HEK293T (cell line): ENCODE data around the gene ADGRF1.
A peak's percentile ranks its signal among the peaks of the same experiment; 100 is the strongest.

Experiments used
- CTCF ChIA-PET: fragments of 350-600 bp; formaldehyde crosslinking; extraction: SDS; loops from one replicate; lab custom pipeline; 2021; ENCODE audit warnings: antibody characterized with exemption, inconsistent platforms; lab: Yijun Ruan, JAX
- POLR2A ChIA-PET: fragments of 350-600 bp; formaldehyde crosslinking; extraction: SDS; loops from one replicate; lab custom pipeline; 2020; ENCODE audit warnings: antibody characterized with exemption, inconsistent platforms; lab: Yijun Ruan, JAX
- DNase-seq: peaks from one replicate; pipeline ENCODE4 v3.0.0; 2012; ENCODE audit warnings: mixed read lengths; ENCODE audit errors: extremely low spot score
- ARNT ChIP-seq: fragments of 450-650 bp; IDR thresholded peaks from 2 replicates; pipeline ENCODE4 v1.6.1; 2017; ENCODE audit warnings: mild to moderate bottlenecking
- BHLHE40 ChIP-seq: fragments of 450-650 bp; IDR thresholded peaks from 2 replicates; pipeline ENCODE4 v1.6.1; 2016; ENCODE audit warnings: mild to moderate bottlenecking, moderate library complexity, borderline replicate concordance
- CTBP1 ChIP-seq: fragments of 450-650 bp; IDR thresholded peaks from 2 replicates; pipeline ENCODE4 v1.6.1; 2016; ENCODE audit warnings: borderline replicate concordance
- ELF4 ChIP-seq: fragments of 450-650 bp; IDR thresholded peaks from 2 replicates; pipeline ENCODE4 v1.6.1; 2017; ENCODE audit warnings: antibody characterized with exemption
- FOXA1 ChIP-seq: fragments of 450-650 bp; IDR thresholded peaks from 2 replicates; pipeline ENCODE4 v1.6.1; 2016; ENCODE audit warnings: mild to moderate bottlenecking
- FOXK2 ChIP-seq: fragments of 450-650 bp; IDR thresholded peaks from 2 replicates; pipeline ENCODE4 v1.6.1; 2016; ENCODE audit warnings: mild to moderate bottlenecking
- FOXM1 ChIP-seq: fragments of 450-650 bp; IDR thresholded peaks from 2 replicates; pipeline ENCODE4 v1.6.1; 2017; ENCODE audit warnings: mild to moderate bottlenecking, borderline replicate concordance
- HDGF ChIP-seq: fragments of 450-650 bp; IDR thresholded peaks from 2 replicates; pipeline ENCODE4 v1.6.1; 2017; ENCODE audit warnings: antibody characterized with exemption, borderline replicate concordance
- L3MBTL2 ChIP-seq: fragments of 450-650 bp; conservative IDR thresholded peaks from 2 replicates; pipeline ENCODE4 v1.6.1; 2016; ENCODE audit warnings: mild to moderate bottlenecking
- LEF1 ChIP-seq: fragments of 450-650 bp; IDR thresholded peaks from 2 replicates; pipeline ENCODE4 v1.6.1; 2017; ENCODE audit warnings: mild to moderate bottlenecking, borderline replicate concordance
- NFRKB ChIP-seq: fragments of 450-650 bp; IDR thresholded peaks from 2 replicates; pipeline ENCODE4 v1.6.1; 2016; ENCODE audit warnings: mild to moderate bottlenecking, moderate library complexity
- SP1 ChIP-seq: fragments of 450-650 bp; IDR thresholded peaks from 2 replicates; pipeline ENCODE4 v1.6.1; 2017
- SUZ12 ChIP-seq: fragments of 450-650 bp; IDR thresholded peaks from 2 replicates; pipeline ENCODE4 v1.6.1; 2016; ENCODE audit warnings: mild to moderate bottlenecking
- TARDBP ChIP-seq: fragments of 450-650 bp; IDR thresholded peaks from 2 replicates; pipeline ENCODE4 v1.6.1; 2016
- ZNF384 ChIP-seq: fragments of 450-650 bp; IDR thresholded peaks from 2 replicates; pipeline ENCODE4 v1.6.1; 2016
- TF ChIP-seq, protein P1 (sequence below): fragments of 450-650 bp; IDR thresholded peaks from 2 replicates; pipeline ENCODE4 v1.6.1; 2016

The ADGRF1 gene

DNA sequence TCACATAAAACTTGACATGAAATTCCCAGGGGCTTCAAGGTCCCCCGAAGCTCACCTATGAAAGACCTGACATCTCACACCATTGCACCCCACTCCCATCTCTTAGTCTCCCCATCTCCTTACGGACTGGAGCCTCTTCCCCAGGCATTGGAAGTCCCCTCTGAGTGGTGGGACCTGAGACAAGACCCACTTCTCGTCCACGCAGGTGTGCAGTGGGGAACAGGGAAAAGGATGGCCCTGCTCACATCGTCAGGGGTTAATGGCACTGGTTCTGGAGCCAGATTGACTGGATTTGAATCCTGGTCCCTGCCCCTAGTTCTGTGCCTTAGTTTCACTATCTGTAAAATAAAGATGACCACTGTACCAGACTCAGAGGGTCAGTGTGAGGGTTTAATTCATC, 15.5 kb downstream of the ADGRF1 start:
- TF ChIP-seq TARDBP (no peak), NFRKB (no peak), ELF4 (no peak), FOXK2 (no peak), FOXA1 (no peak), ARNT (no peak), L3MBTL2 (no peak), FOXM1 (no peak), LEF1 (no peak), HDGF (no peak), BHLHE40 (no peak), SUZ12 (no peak), SP1 (no peak), CTBP1 (no peak), ZNF384 (no peak)
- TF ChIP-seq, protein P1, sequence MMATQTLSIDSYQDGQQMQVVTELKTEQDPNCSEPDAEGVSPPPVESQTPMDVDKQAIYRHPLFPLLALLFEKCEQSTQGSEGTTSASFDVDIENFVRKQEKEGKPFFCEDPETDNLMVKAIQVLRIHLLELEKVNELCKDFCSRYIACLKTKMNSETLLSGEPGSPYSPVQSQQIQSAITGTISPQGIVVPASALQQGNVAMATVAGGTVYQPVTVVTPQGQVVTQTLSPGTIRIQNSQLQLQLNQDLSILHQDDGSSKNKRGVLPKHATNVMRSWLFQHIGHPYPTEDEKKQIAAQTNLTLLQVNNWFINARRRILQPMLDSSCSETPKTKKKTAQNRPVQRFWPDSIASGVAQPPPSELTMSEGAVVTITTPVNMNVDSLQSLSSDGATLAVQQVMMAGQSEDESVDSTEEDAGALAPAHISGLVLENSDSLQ = no peak
- POLR2A ChIA-PET = no interaction called here
- CTCF ChIA-PET = interaction anchor here (1.2 kb wide), 1 partner anchor 8 kb away, joined by 4 read pairs; no protein-coding TSS in a partner anchor
- no peak for DNase-seq

DNA sequence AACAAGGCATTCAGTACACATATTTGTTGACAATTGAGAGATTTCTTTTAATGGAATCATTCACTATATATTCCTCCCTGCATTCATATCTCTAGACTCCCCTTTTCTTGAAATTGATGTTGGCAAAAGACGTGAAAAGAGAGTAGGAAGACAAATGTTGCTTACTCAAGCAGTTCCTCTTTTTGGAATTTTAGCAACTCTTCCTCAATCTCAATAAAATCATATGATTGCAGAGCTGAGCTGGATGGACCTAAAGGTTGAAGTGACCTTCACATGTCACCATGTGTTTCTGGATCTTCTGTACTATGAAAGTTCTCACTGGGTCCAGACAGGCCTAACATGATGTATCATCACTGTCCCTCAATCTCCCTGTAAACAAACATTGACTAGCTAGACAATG, 18.6 kb downstream of the ADGRF1 start:
- ChIA-PET CTCF (interaction anchor here (0.6 kb wide), 1 partner anchor 601 kb away, joined by 4 read pairs; no protein-coding TSS in a partner anchor), POLR2A (interaction anchor here (2.4 kb wide), 1 partner anchor 10 kb away, joined by 7 read pairs; no protein-coding TSS in a partner anchor)
- no peak for DNase-seq
- no peak for TF ChIP-seq FOXK2
- TF ChIP-seq TARDBP = no peak
- no peak for TF ChIP-seq CTBP1
- no peak for TF ChIP-seq FOXM1
- TF ChIP-seq BHLHE40 = no peak
- TF ChIP-seq SP1 = no peak
- TF ChIP-seq LEF1 = no peak
- TF ChIP-seq ARNT = no peak
- no peak for TF ChIP-seq ELF4
- TF ChIP-seq, protein P1 = no peak
- no peak for TF ChIP-seq FOXA1
- no peak for TF ChIP-seq NFRKB
- no peak for TF ChIP-seq HDGF
- TF ChIP-seq ZNF384 = no peak
- no peak for TF ChIP-seq L3MBTL2
- TF ChIP-seq SUZ12 = no peak

DNA sequence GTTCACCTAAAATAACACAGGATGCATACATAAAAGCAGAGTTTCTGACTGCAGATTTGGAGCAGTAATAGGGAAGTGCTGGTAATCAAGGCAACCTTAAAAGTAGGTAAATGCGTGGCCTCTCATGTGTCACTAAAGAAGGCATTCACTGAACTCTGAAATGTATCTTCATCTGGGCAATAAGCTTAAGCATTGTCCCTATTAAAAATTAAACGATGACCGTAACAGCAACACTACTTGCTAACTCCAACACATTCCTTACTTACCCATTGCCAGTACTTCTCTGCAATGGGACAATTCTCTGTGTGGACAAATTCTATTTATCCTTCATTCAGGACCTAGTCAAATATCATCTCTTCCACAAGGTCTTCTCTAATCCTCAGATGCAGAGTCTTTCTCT, 19.9 kb downstream of the ADGRF1 start:
- ChIA-PET CTCF (no interaction called here), POLR2A (no interaction called here)
- DNase-seq = no peak
- TF ChIP-seq ZNF384 (no peak), SP1 (no peak), L3MBTL2 (no peak), FOXM1 (no peak), TARDBP (no peak), FOXK2 (no peak), LEF1 (no peak), BHLHE40 (no peak)
- TF ChIP-seq, protein P1 = no peak

DNA sequence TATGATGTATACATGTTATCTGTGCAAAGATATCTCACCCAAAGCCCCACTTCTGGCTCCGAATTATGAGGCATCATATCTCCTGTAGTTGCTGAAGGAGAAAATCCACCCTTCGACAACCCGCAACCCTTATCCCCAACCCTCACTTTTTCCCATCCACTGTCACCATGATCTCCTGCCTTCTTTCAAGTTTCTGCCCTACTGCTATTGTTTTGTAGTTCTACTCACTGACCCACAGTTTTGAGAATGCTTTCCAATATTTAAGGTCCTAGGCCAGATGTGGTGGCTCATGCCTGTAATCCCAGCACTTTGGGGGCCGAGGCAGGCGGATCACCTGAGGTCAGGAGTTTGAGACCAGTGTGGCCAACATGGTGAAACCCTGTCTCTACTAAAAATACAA, 22.2 kb downstream of the ADGRF1 start:
- ChIA-PET POLR2A (no interaction called here), CTCF (no interaction called here)
- TF ChIP-seq FOXK2 (no peak), LEF1 (no peak), TARDBP (no peak)
- no peak for DNase-seq

DNA sequence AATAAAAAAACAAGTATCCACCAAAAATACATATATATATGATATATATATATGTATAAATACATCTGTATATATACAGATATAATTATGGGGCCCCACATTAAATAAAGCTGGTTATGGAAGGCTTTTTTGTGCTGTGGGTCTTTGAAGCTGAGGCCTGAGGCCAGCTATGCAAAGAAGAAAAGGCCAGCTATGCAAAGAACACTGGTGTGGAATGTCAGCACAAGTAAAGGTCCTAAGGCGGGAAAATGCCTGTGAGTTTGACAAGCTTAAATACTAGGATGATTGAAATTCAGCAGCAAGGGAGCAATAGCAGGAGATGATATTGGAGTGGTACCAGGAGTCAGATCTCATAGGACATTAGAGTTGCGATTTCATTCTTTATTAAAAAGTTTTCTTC, 25.2 kb downstream of the ADGRF1 start:
- TF ChIP-seq BHLHE40 (no peak), SUZ12 (no peak), CTBP1 (no peak), ELF4 (no peak), ARNT (no peak), ZNF384 (no peak), HDGF (no peak), FOXK2 (no peak), TARDBP (no peak), L3MBTL2 (no peak)
- TF ChIP-seq, protein P1 = no peak
- ChIA-PET CTCF (interaction anchor here (0.6 to 0.9 kb wide), 3 partner anchors 17 to 54 kb away, joined by 3 to 4 read pairs (median 3); no protein-coding TSS in a partner anchor), POLR2A (interaction anchor here (1.5 kb wide), 1 partner anchor 22 kb away, joined by 4 read pairs; no protein-coding TSS in a partner anchor)
- DNase-seq = no peak

DNA sequence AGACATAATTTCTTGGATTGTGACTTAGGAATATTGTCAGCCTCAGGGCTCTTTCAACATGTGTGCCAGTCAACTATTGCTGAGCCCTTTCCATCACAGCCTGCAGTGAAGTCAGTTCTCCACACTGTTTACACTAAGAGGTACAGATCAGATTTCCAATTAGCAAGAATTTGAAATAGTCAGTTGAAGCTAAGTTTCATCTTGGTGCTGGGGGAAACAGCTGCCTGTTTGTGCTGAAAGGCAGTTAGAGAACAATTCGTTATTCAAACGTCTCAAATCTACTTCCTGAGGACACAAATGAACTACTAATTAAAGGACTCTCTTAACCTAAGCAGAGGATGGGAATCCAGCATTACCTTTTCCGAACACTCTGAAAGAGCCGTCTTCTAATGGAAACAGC, 25.9 kb downstream of the ADGRF1 start:
- CTCF ChIA-PET = interaction anchor here (0.8 to 0.9 kb wide), 2 partner anchors 26 to 31 kb away, joined by 3 to 4 read pairs; no protein-coding TSS in a partner anchor

More for the DNA sequence above, 25.9 kb downstream of the ADGRF1 start:
- DNase-seq = peak; percentile 18
- POLR2A ChIA-PET = interaction anchor here (1.5 kb wide), 1 partner anchor 22 kb away, joined by 4 read pairs; no protein-coding TSS in a partner anchor
- no peak for TF ChIP-seq FOXK2
- no peak for TF ChIP-seq L3MBTL2
- no peak for TF ChIP-seq NFRKB
- no peak for TF ChIP-seq SUZ12
- no peak for TF ChIP-seq CTBP1
- TF ChIP-seq, protein P1 = peak; percentile 32; the same call in 1 of the 2 replicates
- TF ChIP-seq ELF4 = no peak
